ENCODE measurements around the gene DNAJC17.

DNA sequence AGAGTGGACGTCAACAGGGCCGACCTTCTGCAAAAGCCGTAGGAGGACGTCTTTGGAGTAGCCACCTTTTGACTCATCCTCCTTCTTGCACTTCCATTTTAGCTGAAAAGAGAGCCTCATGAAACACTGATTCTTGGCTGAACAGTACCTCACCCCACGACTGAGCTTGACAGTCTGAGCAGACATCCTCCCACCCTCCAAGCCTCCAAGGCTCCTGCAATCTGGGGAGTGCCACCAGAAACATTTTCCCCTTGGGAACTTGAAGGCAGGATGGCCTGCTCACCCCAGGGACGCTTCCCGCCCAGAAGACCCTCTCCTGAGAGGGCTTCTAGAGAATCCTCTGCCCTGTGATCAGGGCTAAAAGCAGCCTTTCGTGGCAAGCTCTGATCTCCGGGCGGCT is 32.3 kb downstream of the DNAJC17 start:
- TF ChIP-seq, protein P1, sequence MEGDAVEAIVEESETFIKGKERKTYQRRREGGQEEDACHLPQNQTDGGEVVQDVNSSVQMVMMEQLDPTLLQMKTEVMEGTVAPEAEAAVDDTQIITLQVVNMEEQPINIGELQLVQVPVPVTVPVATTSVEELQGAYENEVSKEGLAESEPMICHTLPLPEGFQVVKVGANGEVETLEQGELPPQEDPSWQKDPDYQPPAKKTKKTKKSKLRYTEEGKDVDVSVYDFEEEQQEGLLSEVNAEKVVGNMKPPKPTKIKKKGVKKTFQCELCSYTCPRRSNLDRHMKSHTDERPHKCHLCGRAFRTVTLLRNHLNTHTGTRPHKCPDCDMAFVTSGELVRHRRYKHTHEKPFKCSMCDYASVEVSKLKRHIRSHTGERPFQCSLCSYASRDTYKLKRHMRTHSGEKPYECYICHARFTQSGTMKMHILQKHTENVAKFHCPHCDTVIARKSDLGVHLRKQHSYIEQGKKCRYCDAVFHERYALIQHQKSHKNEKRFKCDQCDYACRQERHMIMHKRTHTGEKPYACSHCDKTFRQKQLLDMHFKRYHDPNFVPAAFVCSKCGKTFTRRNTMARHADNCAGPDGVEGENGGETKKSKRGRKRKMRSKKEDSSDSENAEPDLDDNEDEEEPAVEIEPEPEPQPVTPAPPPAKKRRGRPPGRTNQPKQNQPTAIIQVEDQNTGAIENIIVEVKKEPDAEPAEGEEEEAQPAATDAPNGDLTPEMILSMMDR (IDR thresholded peaks at IDR 0.05): no peak
- TF ChIP-seq POLR2AphosphoS5 (IDR thresholded peaks at IDR 0.05; ENCODE audit: low read depth, low read length) (no peak), REST (IDR thresholded peaks at IDR 0.05; ENCODE audit: insufficient read depth in 1 of 2, low read depth in 2 of 2, low read length in 1 of 2) (no peak), SIN3A (IDR thresholded peaks at IDR 0.05; ENCODE audit: borderline replicate concordance, insufficient read depth, low read depth, low read length) (no peak)
